Liver (tissue), 2 donors: ENCODE results near the gene CLCN4.

Experiments used
- HNF4A ChIP-seq, 2 donors: conservative IDR thresholded peaks; 2 replicates each; pipeline ENCODE4 v1.6.1; 2016; ENCODE audit warnings: antibody characterized with exemption in 2 of 2, mild to moderate bottlenecking in 2 of 2
- TAF1 ChIP-seq: conservative IDR thresholded peaks from 2 replicates; pipeline ENCODE4 v1.6.1; 2016; ENCODE audit warnings: antibody characterized with exemption, mild to moderate bottlenecking
- donor health status: healthy.

DNA sequence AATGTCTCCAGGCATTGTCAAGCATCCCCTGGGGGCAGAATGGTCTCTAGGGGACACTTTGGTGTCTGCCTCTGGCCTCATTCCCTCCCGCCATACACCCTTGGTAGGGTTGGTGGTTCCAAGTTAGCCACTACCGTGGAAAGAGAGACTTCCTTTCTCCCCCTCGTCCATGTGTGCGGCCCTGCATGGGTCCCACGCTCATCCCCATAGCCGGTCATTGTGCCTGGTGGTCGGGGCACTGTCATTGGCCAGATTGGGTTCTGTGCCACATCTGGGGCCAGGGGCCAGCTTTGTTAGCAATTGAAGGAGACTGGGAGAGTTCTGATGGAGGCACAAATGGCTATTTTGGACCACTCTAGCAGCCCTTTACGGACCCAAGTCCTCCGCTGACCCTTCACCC lies 17.3 kb downstream of the CLCN4 start:
- TF ChIP-seq HNF4A (conservative IDR thresholded peaks at IDR 0.05) (no peak), TAF1 (no peak)
